Sigmoid colon (tissue), 4 donors: Measurements from ENCODE around the gene PRKX.
"Not testable (repeated sequence)": the region's sequence is repeated elsewhere in the genome, so short reads cannot be mapped to it uniquely, and the experiment has no call there.

ENCODE experiments used
- EP300 ChIP-seq, 4 donors: sonication (generic); formaldehyde crosslinking; IDR thresholded peaks; one replicate each; pipeline ENCODE4 v1.6.1; 2017; ENCODE audit warnings: antibody characterized with exemption in 4 of 4
- POLR2AphosphoS5 ChIP-seq, 4 donors: sonication (generic); formaldehyde crosslinking; IDR thresholded peaks; one replicate each; pipeline ENCODE4 v1.6.1; 2017; ENCODE audit warnings: antibody characterized with exemption in 4 of 4

GRCh38 chrX:3663576-3664250, 49.7 kb downstream of the PRKX start:
- TF ChIP-seq EP300, POLR2AphosphoS5 (IDR thresholded peaks at IDR 0.05): not testable (repeated sequence)
